Frontal cortex (tissue), 4 donors: Measurements from ENCODE around the gene ADGRD1. TPM values are rescaled to one million over a fixed set of nuclear protein-coding genes. Genes with fewer than 3 reads are reported as not detected.

Experiments used
- DNase-seq, 2 donors: peaks; one replicate each; pipeline ENCODE4 v3.0.0; 2012; ENCODE audit warnings: low spot score in 2 of 2
- FAIRE-seq: peaks from 2 replicates; lab custom pipeline; 2012; peaks lifted over from hg19 to GRCh38; lab: Jason Lieb, UNC
- total RNA-seq: library from RNA; depleted of rRNA; stranded (reverse); fragments of >200 nt; gene quantifications from one replicate; pipeline ENCODE4 v1.2.3, GENCODE V29; 2014
- donor health status: control.
- donor health status: control.
- donor health status: control.

The ADGRD1 gene
- total RNA-seq, 1 donor from 2014 or later: 4.5 TPM

DNA sequence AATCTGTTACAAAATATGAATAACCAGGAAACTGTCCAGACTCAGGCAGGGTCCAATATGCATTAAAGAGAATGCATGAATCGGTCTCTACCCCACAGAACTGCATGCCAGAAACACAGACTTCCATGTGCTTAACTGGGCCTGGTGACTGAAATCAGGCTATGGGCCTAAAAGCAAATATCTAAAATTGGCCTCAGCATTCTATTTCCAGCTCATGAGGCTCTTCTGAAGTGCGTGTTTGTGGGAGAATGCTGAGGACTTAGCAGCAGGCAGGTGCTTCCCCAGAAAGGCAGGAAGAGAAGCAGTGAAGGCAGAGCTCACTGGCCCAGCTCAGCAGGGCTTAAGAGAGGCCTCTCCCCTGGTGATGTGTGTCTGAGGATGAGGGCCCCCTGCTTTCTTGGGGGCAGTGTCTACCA, 48.5 kb downstream of the ADGRD1 start:
- FAIRE-seq: no peak
- DNase-seq: peak in 1 of 2 donors; percentile 62

DNA sequence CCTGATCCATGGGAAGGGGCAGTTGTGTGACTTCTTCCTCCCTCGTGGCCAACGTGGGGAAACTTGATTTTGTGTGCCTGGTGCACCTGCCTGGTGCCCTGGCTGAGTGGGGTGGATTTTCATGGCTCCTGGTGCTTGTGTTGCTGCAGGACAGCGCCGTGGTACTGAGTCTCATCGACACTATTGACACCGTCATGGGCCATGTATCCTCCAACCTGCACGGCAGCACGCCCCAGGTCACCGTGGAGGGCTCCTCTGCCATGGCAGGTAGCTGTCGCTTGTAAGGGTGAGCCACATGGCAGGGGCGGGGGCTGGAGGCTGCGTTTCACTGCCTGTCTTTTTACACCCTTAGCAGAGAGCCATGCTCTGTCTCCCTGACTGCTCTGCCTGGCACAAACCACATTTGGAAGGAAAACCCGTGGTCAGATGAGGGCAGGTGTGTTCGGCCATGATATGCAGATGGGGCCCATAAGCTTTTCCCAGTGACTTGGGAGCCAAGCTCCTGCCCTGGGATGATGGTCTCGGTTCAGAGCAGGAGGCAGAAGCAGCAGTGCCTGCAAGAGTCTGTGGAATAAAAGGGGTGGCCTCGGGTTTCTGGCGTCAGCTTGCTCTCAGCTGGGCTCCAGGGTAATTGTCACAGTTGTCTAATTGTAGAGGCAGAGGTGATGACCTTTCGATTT, 49.5 kb downstream of the ADGRD1 start:
- FAIRE-seq (no peak), DNase-seq (no peak)

DNA sequence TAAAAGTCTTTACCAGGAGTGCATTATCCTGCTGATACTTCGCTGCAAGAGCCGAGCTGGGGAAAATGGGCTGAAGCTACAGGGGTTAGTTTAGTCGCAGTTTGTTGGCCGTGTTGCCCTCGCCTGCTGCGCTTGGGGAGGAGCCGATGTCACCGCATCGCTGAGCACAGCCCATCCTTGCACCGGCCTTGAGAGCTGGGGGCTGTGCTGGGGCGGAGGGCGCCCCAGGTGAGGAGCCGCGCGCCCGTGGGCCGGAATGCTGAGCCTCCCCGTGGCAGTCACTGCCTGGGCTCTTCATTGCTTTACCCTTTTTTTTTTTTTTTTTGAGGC, 50.0 kb downstream of the ADGRD1 start:
- FAIRE-seq (no peak), DNase-seq (no peak)

DNA sequence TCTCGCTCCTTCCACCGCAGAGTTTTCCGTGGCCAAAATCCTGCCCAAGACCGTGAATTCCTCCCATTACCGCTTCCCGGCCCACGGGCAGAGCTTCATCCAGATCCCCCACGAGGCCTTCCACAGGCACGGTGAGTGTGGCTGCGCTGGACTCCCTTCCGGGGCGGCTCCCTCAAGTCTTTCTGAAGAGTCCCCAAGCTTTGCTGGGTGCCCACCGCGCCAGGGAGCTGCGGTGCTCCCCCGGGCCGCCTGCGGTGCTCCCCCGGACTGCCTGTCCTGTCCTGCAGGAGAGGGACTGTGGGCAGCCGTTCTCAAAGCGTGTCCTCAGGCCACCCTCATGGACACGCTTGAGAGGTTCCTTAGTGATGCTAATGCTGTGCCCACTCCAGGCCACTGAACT, 50.5 kb downstream of the ADGRD1 start:
- FAIRE-seq: no peak
- DNase-seq: no peak

DNA sequence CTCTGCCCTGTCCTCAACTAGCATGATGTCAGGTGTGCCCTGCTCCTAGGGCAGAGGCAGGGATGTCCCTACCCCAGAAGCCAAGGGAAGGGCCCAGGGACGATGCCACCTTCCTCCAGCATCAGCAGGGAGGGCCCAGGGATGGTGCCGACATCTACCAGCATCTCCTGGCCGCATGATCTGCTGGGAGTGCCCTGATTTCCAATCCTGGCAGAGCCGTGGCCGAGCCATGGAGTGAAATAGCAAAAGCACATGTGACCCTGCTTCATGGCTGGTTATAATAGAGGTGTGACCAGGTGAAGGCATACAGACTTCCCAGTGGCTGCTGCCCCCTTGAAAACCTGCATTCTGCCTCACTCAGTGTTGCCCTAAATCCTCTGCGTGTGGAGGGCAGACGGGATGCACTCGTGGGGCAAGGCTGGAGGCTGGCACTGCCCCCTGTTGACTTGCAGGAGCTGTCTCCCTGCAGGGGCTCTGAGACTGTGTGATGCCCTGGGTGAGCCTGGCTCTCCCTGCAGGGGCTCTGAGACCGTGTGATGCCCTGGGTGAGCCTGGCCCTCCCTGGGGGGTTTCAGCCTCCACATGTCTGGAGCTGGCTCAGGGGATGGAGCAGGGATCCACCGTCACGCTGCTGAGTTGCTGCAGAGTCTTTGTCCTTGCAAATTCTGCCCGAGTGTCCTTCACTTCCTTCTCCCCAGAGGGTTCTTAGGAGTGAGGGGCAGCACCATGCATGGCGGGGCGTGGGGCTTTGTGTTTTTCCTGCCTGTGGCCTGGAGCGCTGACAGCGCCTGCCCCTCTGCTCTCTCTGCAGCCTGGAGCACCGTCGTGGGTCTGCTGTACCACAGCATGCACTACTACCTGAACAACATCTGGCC, 51.7 kb downstream of the ADGRD1 start:
- FAIRE-seq: no peak
- DNase-seq: no peak

DNA sequence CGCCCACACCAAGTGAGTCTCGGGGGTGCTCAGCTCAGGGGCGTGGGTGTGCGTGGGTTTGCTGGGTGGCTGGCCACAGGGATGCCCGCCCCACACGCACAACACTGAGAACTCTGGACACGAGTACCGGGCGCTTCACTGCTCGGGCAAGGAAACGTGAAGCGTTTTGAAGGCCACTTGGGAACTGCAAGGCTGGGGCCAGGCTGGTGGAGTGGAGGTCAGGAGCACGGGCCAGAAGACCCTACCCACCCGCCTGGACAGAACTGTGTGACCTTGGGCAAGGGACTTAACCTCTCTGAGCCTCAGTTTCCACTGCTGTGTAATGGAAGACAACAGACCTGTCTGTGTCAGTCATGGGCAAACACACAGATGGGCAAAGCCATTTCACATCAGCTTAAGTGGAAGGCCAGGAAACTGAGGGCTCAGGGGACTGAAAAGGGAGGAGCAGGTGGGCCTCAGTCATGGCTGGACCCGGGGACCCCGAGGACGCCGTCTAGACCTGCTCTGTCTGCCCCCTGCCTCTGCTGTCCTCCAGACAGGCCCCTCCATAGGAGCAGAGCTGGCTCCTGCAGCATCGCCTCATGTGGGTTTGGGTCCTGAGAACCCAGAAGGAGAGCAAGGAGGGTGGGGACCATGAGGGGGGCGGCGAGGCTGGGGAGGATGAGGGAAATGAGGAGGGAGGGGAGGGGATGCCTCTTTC, 52.5 kb downstream of the ADGRD1 start:
- FAIRE-seq (no peak), DNase-seq (no peak)

DNA sequence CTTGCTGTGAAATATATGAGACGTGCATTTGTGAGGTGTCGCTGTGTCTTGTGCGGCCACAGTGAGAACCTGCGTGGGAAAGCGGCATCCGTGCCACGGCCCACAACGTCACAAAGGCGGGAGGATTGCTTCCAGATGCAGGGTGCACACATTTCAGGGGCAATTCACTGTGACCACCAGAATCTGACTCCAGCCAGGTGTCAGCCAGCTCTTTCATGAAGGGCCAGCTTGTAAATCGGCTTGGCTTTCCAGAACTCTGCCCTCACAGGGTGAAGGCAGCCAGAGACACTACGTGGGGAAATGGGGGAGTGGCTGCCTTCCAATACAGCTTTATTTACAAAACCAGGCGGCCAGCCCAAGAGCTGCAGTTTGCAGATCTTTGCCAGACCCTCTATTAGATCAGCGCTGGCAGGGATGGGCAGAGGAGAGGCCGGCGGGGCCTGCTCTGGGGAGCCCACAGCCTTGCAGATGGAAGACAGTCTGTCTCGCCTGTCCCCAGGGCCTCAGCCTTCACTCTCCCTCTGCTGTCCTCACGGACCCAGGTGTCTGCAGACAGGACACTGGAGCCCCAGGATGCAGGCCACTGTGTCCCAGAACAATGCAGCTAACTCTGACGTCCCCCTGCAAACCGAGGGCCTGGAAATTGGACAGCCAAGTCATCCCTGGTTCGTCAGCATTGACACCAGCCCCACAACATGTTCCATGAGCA, 53.5 kb downstream of the ADGRD1 start:
- peak in 1 of 2 donors; percentile 51 for DNase-seq

DNA sequence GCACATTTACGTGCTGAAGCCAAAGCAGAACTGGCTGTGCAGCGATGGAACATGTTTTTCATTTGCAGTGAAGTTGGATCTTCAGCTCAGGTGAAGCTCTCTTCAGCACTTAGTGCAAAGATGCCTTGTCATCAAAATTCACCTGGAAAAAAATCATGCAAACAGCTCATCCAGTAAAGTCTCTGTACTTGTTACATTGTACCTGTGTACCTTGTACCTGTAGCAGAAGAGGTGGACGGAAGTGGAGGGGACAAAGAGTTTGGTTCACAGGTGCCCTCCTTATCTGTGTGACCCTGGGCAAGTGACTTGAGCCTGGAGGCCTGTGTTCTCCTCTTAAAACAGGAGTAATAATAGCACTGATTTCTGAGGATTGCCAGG, 54.0 kb downstream of the ADGRD1 start:
- no peak for FAIRE-seq
- no peak for DNase-seq

More for the DNA sequence above, 53.5 kb downstream of the ADGRD1 start:
- FAIRE-seq: no peak

DNA sequence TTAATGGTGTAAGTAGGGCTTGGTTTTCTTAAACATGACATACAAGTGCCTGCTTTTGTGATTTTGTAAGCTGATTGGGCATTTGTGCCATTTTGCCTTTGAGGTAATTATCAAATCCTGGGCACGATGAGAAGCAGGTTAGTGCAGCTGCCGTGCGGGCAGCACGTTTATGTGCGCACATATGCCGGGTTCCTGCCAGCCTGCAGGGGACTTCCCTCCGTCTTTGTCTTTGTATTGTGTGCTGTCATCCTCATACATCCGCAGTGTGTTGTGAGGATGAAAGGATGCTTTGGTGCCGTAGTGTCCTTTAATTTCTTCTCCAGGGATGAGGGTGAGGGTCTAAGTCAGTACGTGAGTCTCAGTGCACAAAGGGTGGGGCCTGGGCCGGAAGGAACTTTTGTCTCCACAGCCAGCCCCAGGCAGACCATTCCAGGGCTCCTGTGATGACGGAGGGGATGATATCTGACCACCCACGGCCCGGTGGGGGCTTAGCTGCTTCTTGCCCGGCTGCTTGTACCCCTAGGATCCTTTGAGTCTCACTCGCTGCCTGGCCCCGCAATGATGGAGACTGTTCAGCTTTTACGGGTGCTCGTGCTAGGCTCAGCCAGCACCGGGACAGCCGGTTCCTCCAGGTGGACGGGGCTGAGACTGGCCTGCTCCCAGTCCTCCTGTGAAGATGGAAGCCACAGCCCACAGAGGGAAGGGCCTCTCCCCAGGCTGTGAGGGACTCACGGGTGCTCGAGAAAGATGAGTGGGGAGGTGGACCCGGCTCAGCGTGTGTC, 54.6 kb downstream of the ADGRD1 start:
- no peak for DNase-seq

DNA sequence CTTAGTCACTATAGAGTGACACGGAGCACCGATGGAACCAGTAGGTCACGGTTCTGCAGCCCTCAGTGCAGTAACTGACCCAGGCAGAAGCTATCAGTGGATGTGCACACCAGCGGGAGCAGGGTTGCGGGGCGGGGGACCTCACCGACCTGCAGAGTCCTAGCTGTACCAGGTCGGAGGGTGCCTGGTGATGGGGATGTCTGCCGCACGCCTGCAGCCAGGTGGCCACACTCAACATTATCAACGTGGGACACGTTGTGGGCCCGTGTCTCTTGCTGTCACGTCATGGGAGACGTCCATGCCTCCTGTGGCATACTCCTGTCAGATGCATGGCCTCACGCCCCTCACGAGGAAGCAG, 55.2 kb downstream of the ADGRD1 start:
- FAIRE-seq: no peak

More for the DNA sequence above, 54.6 kb downstream of the ADGRD1 start:
- FAIRE-seq: no peak

DNA sequence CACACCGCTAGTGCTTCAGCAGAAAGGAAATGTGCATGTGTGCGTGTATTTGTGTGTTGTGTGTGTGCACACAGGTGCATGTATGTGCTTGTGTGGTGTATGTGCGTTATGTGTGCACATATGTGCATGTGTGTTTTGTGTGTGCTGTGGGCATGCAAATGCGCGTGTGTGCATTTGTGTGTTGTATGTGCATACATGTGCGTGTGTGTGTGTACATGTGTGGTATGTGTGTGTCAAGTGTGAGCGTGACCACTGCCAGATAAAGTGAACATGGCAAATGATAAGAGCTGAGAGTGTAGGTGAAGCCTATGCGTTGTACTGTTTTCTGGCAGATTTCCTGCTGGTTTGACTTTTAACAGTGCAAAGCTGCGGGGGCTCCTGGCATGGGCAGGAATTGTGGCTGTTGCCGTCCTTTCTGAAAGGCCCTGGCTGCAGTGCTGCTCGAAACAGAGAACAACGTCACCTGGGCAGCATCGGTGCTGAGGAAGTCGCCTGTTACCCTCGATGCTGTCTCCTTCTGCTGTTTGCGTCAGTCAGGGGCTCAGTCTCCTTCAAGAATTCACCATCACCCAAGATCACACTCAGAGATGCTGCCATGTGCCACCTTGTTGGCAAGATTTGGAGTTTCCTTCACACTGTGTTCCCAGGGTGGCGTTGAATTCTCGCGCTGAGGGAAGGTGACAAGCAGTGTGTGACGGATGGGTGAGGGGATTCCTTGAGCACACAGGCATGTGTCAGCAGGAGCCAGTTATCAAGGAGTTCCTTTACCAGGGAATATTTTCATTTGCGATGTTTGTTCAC, 56.1 kb downstream of the ADGRD1 start:
- FAIRE-seq: no peak

More for the DNA sequence above, 55.2 kb downstream of the ADGRD1 start:
- DNase-seq: no peak

DNA sequence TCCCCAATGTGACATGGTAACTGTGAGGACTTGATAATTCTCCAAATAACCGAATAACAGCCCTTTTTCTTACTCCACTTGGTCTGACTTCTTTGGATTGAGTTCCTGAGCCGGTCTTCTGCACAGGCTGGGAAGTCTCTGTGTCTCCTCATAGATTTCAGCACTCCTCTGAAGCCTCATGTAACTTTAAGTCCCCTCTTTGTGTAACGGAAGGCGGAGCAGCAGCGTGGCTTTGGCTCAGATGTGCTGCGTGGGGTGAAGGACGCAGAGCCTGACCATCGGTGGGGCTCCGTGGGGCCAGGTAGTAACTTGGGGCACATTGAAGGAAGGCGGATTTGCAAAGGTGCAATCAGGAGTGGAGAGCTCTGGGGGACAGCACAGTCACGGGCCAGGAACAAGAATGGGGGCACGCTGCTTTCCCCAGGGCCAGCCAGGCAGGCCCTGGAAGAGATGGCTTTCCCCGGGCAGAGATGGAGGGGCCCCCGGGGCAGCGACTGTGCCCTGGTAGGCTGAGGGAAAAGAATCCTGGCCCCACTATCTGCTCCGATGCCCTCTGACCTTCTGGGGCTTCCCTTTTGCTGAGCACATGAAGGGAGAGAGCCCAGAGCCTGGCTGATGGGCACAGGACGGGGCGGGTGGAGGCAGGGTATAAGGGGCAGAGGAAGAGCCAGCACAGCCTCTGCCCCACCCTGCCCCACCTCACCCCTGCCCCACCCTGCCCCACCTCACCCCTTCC, 56.9 kb downstream of the ADGRD1 start:
- no peak for FAIRE-seq
- DNase-seq: no peak

More for the DNA sequence above, 56.1 kb downstream of the ADGRD1 start:
- no peak for DNase-seq

DNA sequence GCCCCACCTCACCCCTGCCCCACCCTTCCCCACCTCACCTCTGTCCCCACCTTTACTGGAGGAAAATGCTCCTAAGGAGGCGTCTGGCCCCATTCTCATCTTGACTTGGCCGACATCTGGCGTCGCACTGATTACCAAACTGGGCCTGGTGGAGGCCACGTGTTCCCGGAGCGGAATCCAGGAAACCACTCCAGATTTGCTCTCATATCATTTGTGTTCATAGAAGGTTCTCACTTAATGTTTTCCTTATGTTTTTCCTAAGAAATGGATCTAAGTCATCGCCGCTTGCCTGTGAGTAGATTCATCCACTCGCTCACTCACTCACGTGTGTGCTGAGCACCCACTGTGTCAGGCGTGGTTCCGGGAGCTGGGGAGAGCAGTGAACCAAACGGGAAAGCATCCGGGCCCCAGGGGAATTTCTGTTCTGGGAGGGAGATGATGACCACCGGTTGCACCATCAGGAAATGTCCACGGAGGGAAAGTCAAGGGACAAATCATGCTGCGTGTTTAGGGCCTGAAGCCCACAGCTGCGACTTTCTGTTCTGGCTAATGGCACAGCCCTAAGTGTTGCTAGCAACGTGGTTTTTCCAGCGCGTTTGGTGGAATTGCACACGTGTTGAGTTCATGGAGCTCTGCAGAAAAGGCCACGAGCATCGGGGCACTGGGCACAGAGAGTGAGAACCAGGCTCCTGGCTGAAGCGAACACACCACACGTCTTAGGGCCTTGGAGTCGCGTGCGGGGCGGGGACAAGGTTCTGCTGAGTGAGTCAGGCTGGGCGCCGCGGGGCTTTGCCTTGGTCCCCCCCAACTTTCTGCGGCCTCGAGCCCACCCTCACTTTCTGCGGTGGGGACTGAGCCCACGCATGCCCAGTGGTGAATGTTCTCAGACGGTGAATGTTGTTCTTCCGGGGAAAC, 57.7 kb downstream of the ADGRD1 start:
- DNase-seq (no peak), FAIRE-seq (no peak)

DNA sequence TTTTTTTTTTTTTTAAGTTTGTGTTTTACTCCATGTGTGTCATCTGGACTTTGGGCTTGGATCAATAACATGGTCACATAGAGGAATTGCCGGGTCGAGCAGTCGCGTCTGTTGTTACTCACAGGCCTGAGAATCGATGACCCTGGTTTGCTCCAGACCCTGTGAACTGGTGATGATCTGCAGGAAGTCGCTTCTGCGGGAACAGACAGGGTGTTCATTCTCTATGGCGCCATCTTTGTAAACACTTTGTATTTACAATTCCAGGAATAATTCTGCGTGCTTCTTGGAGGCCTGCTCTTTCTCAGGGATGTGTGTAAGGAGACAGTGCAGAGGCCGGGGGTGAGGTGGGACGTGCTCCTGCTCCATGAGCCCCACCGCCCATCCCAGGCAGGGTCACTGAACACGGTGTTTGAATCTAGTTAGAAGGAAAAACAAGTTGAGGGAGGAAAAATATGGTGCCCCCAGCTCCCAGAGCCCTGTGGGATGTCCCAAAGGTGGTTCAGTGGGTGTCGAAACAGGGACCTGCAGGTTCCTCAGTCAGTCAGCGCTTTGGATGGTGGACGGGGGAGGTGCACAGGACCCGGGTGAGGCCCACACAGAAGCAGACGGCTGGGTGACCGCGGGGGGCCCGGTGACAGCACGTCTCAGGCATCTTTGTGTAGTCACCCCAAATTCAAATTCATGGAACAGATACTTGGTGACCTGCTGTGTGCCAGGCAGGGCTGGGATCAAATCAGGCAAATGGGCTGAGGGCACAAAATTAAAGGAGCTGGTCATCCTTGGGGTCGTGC, 58.8 kb downstream of the ADGRD1 start:
- FAIRE-seq (no peak), DNase-seq (no peak)

DNA sequence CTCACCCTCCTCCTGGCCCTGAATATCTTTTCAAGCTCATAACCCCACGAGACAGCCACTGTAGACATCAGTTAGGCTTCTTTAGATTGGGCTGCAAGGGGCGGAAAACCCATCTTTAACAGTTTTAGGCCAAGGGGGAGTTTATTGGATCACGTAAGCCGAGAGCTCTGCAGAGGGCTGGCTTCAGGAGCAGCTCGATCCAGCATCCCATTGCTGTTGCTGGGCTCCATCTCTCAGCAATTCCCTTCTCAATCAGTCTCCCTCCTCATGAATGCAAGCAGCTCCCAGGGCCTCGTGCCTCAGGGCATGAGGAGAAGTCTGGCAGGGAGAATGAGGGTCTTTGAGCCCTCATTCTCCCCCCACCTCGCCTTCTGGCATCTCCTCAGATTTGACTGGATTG, 59.4 kb downstream of the ADGRD1 start:
- no peak for FAIRE-seq
- DNase-seq: no peak

DNA sequence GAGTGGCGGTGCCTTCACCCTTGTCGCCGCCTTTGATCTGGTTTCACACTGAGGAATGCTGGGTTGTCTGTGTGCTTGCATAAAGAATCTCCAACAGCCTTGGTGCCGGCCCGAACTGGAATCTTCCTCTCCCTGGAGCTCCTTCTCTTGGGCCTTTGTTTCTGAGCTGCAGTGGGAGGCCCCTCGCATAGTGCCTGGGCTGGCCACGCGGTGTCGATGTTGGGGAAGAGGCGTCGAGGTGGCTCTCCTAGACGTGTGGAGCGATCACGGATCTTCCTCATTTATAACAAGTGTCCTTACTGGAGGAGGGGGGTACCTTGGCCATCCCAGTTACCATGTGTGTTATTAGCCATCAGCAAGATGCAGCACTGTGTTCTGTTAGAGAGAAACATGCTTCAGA, 60.6 kb downstream of the ADGRD1 start:
- DNase-seq: no peak
- FAIRE-seq: no peak
